CD8-positive, alpha-beta memory T cell (primary cell): Measurements from ENCODE around the gene TEX261. TPM values are rescaled to one million over a fixed set of nuclear protein-coding genes. Genes with fewer than 3 reads are reported as not detected.
"Not testable (repeated sequence)": the region's sequence is repeated elsewhere in the genome, so short reads cannot be mapped to it uniquely, and the experiment has no call there.

Experiments
- CTCF ChIA-PET: fragments of 350-600 bp; sonication (Branson Sonifier 250); formaldehyde crosslinking; loops from one replicate; lab custom pipeline; 2021; ENCODE audit warnings: antibody characterized with exemption; lab: Charles Lee
- POLR2A ChIA-PET: fragments of 350-600 bp; sonication (Branson Sonifier 250); formaldehyde crosslinking; loops from one replicate; lab custom pipeline; 2021; ENCODE audit warnings: antibody characterized with exemption; lab: Charles Lee
- DNase-seq, 5 donors: peaks; one replicate each; pipeline versions ENCODE4 v3.0.0 to v3.0.0-alpha.2; 2020 to 2022; ENCODE audit warnings: mixed read lengths in 1 of 5
- H3K27ac ChIP-seq: one replicate; pipeline ENCODE4 v1.7.0; 2013; ENCODE audit warnings: low read depth, mild to moderate bottlenecking, low read length, moderate library complexity
- H3K27me3 ChIP-seq: 2 replicates; pipeline ENCODE4 v1.7.0; 2013; ENCODE audit warnings: low read length, mild to moderate bottlenecking; ENCODE audit not compliant: insufficient read depth, poor library complexity, severe bottlenecking
- H3K36me3 ChIP-seq: 2 replicates; pipeline ENCODE4 v1.7.0; 2013; ENCODE audit warnings: mild to moderate bottlenecking, low read length, moderate library complexity; ENCODE audit not compliant: insufficient read depth
- H3K4me1 ChIP-seq: 2 replicates; pipeline ENCODE4 v1.7.0; 2013; ENCODE audit warnings: mild to moderate bottlenecking, low read length, moderate library complexity; ENCODE audit not compliant: insufficient read depth
- H3K4me3 ChIP-seq: 2 replicates; pipeline ENCODE4 v1.7.0; 2013; ENCODE audit warnings: mild to moderate bottlenecking, low read length
- H3K9me3 ChIP-seq: 2 replicates; pipeline ENCODE4 v1.7.0; 2013; ENCODE audit warnings: mild to moderate bottlenecking, low read length
- H3K27ac Mint-ChIP-seq, 8 donors: one replicate each; pipeline ENCODE4 v1.8.0; 2020 to 2021; ENCODE audit warnings: mixed read lengths in 8 of 8, mild to moderate bottlenecking in 6 of 8, inconsistent platforms in 3 of 8, moderate library complexity in 3 of 8
- H3K27me3 Mint-ChIP-seq, 2 donors: one replicate each; pipeline ENCODE4 v1.8.0; 2020 to 2021; ENCODE audit warnings: mixed read lengths in 2 of 2, mild to moderate bottlenecking in 1 of 2, moderate library complexity in 1 of 2
- H3K36me3 Mint-ChIP-seq, 3 donors: one replicate each; pipeline ENCODE4 v1.8.0; 2020 to 2021; ENCODE audit warnings: mixed read lengths in 3 of 3, inconsistent platforms in 1 of 3, mild to moderate bottlenecking in 1 of 3
- H3K4me1 Mint-ChIP-seq, 3 donors: one replicate each; pipeline ENCODE4 v1.8.0; 2020 to 2021; ENCODE audit warnings: mixed read lengths in 3 of 3, inconsistent platforms in 1 of 3, mild to moderate bottlenecking in 1 of 3
- H3K4me3 Mint-ChIP-seq, 7 donors: one replicate each; pipeline ENCODE4 v1.8.0; 2020 to 2021; ENCODE audit warnings: mixed read lengths in 7 of 7, mild to moderate bottlenecking in 6 of 7, moderate library complexity in 4 of 7, inconsistent platforms in 2 of 7
- H3K9me3 Mint-ChIP-seq, 5 donors: one replicate each; pipeline ENCODE4 v1.8.0; 2020 to 2022; ENCODE audit warnings: mixed read lengths in 5 of 5, mild to moderate bottlenecking in 3 of 5, moderate library complexity in 2 of 5, inconsistent platforms in 1 of 5
- polyA plus RNA-seq: library from polyadenylated mRNA; unstranded; fragments of 300-500 nt; fragmentation: Illumina TruSeq; gene quantifications from one replicate; pipeline ENCODE4 v1.2.3, GENCODE V29; 2021
- total RNA-seq, 2 experiments: library from RNA; stranded (reverse); gene quantifications; one replicate each; pipeline ENCODE4 v1.2.3, GENCODE V29; 2021

Gene TEX261
- total RNA-seq (10 to 100 TPM; 95.4 to 96.1 TPM), polyA plus RNA-seq (35.7 TPM)

GRCh38 chr2:70994699-70995425 is at the start of gene TEX261:
Gene TEX261 (minus strand): TSS chr2:70994873. CDS start chr2:70994757, 116 bp downstream.
- H3K4me3 Mint-ChIP-seq, result peak within 1 kb of the TSS; percentile 93 to 99 (median 96)
- H3K27ac Mint-ChIP-seq, result peak within 1 kb of the TSS; percentile 85 to 98 (median 95)
- Histone ChIP-seq H3K27me3 (no peaks in the 10 kb centered on the region), H3K27ac (peak within 1 kb of the TSS; percentile 71), H3K4me3 (peak within 1 kb of the TSS; percentile 98), H3K4me1 (peaks cover 21% of the 10 kb centered on the region), H3K9me3 (no peaks in the 10 kb centered on the region), H3K36me3 (peaks cover 16% of the 10 kb centered on the region)
- H3K9me3 Mint-ChIP-seq, result no peaks in the 10 kb centered on the region
- POLR2A ChIA-PET, result no interaction called here
- CTCF ChIA-PET, result interaction anchor here (1.6 kb wide), 1 partner anchor 12 kb away, joined by 3 read pairs; no protein-coding TSS in a partner anchor
- DNase-seq, result peak; percentile 85 to 91 (median 89)
- H3K4me1 Mint-ChIP-seq, result peaks cover 27 to 38% (median 31%) of the 10 kb centered on the region in 3 donors
- H3K27me3 Mint-ChIP-seq, result no peaks in the 10 kb centered on the region
- H3K36me3 Mint-ChIP-seq, result peaks cover 0 to 36% (median 0%) of the 10 kb centered on the region in 3 donors

GRCh38 chr2:71043531-71044407 is 49.1 kb upstream of the TEX261 start:
- CTCF ChIA-PET, result no interaction called here
- peaks cover 2 to 21% of the 10 kb centered on the region in 2 donors for H3K27me3 Mint-ChIP-seq
- no peak overlapping the region for H3K4me3 ChIP-seq
- H3K36me3 ChIP-seq, result no peaks in the 10 kb centered on the region
- H3K9me3 Mint-ChIP-seq, result no peaks in the 10 kb centered on the region
- no peaks in the 10 kb centered on the region for H3K36me3 Mint-ChIP-seq
- H3K4me1 ChIP-seq, result no peaks in the 10 kb centered on the region
- no peak for DNase-seq
- no peak overlapping the region for H3K27ac ChIP-seq
- no peaks in the 10 kb centered on the region for H3K4me1 Mint-ChIP-seq
- no peaks in the 10 kb centered on the region for H3K27me3 ChIP-seq
- H3K4me3 Mint-ChIP-seq, result no peak overlapping the region
- no peak overlapping the region for H3K27ac Mint-ChIP-seq
- POLR2A ChIA-PET, result no interaction called here
- H3K9me3 ChIP-seq, result no peaks in the 10 kb centered on the region

DNA sequence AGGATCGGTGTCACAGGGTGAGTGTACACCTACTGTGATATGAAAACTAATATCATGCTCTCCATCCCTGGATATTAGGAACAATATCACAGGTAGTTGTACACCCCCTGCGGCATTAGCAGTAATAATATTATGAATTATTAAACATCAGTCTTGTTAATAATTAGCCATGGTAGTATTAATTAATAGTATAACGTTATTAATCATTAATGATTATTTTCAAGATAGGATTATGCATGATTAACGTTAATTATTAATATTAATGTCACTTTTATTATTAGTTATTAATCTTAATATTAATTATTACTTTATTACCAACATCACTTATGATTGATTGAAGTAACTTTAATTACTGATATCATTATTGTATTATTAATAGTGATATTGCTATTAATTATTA is 47.6 kb upstream of the TEX261 start:
- no peak overlapping the region for H3K27ac ChIP-seq
- no peak overlapping the region for H3K27ac Mint-ChIP-seq
- H3K9me3 Mint-ChIP-seq, result no peaks in the 10 kb centered on the region
- no peaks in the 10 kb centered on the region for H3K36me3 Mint-ChIP-seq
- H3K36me3 ChIP-seq, result no peaks in the 10 kb centered on the region
- POLR2A ChIA-PET, result no interaction called here
- no peaks in the 10 kb centered on the region for H3K4me1 Mint-ChIP-seq
- CTCF ChIA-PET, result no interaction called here
- no peaks in the 10 kb centered on the region for H3K27me3 ChIP-seq
- no peak overlapping the region for H3K4me3 Mint-ChIP-seq
- H3K4me1 ChIP-seq, result no peaks in the 10 kb centered on the region
- H3K27me3 Mint-ChIP-seq, result peaks cover 2 to 24% of the 10 kb centered on the region in 2 donors
- no peaks in the 10 kb centered on the region for H3K9me3 ChIP-seq
- DNase-seq, result no peak
- no peak overlapping the region for H3K4me3 ChIP-seq

DNA sequence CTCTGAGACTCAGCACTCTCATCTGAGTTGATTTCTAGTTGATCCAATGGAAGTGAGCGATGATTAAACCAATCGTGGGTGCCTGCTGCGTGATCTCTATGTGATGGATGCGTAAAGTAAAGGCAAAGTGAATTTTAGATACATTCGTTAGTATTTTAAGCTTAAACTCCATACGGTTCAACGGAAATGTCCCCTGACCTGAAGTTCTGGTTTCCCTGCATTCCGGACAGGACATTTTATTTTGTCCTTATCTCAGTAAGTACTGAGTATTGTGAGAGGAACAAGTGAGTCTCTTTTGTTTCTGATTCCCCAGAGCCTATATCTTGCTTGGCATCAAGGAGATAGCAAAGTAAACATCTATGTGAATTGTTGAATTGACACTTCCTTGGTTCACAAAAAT is 41.6 kb upstream of the TEX261 start:
- DNase-seq, CTCF ChIA-PET, H3K36me3 ChIP-seq, H3K36me3 Mint-ChIP-seq, H3K27ac ChIP-seq, H3K27ac Mint-ChIP-seq, H3K9me3 ChIP-seq, POLR2A ChIA-PET, H3K4me3 Mint-ChIP-seq, H3K9me3 Mint-ChIP-seq, H3K4me3 ChIP-seq, H3K27me3 ChIP-seq, H3K4me1 ChIP-seq, H3K4me1 Mint-ChIP-seq: not testable (repeated sequence)
- H3K27me3 Mint-ChIP-seq, result peaks cover 14 to 27% of the 10 kb centered on the region in 2 donors

DNA sequence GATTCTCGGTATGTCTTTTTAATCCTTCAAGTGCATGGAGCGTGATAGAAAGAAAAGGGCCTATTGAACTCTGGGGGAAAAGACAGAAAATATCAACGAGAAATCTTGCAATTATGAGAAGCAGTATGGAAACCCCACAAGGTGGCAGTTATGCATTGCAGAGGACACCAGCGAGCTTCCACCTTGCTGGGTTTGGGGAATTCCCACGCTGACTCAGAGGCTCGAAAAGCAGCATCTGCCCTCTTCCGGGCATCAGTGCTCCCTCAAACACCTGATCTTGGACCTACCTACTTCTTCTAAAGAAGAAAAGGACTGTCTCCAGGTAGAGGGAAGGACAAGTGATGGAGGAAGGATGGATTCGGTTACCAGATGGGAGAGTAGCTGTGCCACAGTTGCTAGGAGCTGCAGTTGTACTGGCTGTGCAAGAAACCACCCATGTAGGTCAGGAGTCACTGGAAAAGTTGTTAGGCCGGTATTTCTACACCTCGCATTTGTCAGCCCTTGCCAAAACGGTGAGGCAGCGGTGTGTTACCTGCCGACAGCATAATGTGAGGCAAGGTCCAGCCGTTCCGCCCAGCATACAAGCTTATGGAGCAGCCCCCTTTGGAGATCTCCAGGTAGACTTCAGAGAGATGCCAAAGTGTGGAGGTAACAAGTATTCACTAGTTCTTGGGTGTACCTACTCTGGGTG is 29.0 kb upstream of the TEX261 start:
- POLR2A ChIA-PET, result not testable (repeated sequence)

GRCh38 chr2:71021394-71021793 is 26.7 kb upstream of the TEX261 start:
- not testable (repeated sequence) for H3K4me1 Mint-ChIP-seq

More for the DNA sequence above, 29.0 kb upstream of the TEX261 start:
- peak overlapping the region in 1 of 7 donors; percentile 8 for H3K4me3 Mint-ChIP-seq
- peaks cover 5 to 15% of the 10 kb centered on the region in 2 donors for H3K27me3 Mint-ChIP-seq
- DNase-seq, result peak in 4 of 5 donors; percentile 25 to 76 (median 36)
- H3K27ac ChIP-seq, H3K4me1 Mint-ChIP-seq, H3K36me3 ChIP-seq, H3K36me3 Mint-ChIP-seq, H3K27me3 ChIP-seq, H3K4me3 ChIP-seq, H3K4me1 ChIP-seq, H3K9me3 Mint-ChIP-seq, H3K9me3 ChIP-seq: not testable (repeated sequence)
- CTCF ChIA-PET, result interaction anchor here (0.9 to 1.3 kb wide), 3 partner anchors 22 to 106 kb away, joined by 3 to 4 read pairs (median 3); partner anchors contain the start of genes MCEE, MPHOSPH10 and NAGK
- H3K27ac Mint-ChIP-seq, result peak overlapping the region in 6 of 8 donors; percentile 19 to 76 (median 40)

GRCh38 chr2:71019989-71020388 is 25.3 kb upstream of the TEX261 start:
- H3K27me3 ChIP-seq, H3K4me1 Mint-ChIP-seq, H3K4me1 ChIP-seq, H3K9me3 ChIP-seq, H3K27ac Mint-ChIP-seq, H3K36me3 ChIP-seq, CTCF ChIA-PET, POLR2A ChIA-PET, H3K9me3 Mint-ChIP-seq, H3K27ac ChIP-seq, H3K4me3 ChIP-seq, DNase-seq, H3K4me3 Mint-ChIP-seq, H3K36me3 Mint-ChIP-seq: not testable (repeated sequence)
- peaks cover 0 to 15% of the 10 kb centered on the region in 2 donors for H3K27me3 Mint-ChIP-seq

More at GRCh38 chr2:71021394-71021793, 26.7 kb upstream of the TEX261 start:
- H3K36me3 ChIP-seq, H3K27ac Mint-ChIP-seq, H3K36me3 Mint-ChIP-seq, H3K27me3 ChIP-seq, H3K4me3 ChIP-seq, DNase-seq, POLR2A ChIA-PET, H3K9me3 ChIP-seq, H3K4me1 ChIP-seq, H3K4me3 Mint-ChIP-seq, H3K9me3 Mint-ChIP-seq, H3K27ac ChIP-seq: not testable (repeated sequence)
- CTCF ChIA-PET, result interaction anchor here (0.6 kb wide), 1 partner anchor 860 kb away, joined by 3 read pairs; no protein-coding TSS in a partner anchor
- H3K27me3 Mint-ChIP-seq, result peaks cover 5 to 20% of the 10 kb centered on the region in 2 donors
